ENCODE data around the gene CCNB1IP1.
A peak's percentile ranks its signal among the peaks of the same experiment; 100 is the strongest.
"Not testable (repeated sequence)": the region's sequence is repeated elsewhere in the genome, so short reads cannot be mapped to it uniquely, and the experiment has no call there.

Gene CCNB1IP1

DNA sequence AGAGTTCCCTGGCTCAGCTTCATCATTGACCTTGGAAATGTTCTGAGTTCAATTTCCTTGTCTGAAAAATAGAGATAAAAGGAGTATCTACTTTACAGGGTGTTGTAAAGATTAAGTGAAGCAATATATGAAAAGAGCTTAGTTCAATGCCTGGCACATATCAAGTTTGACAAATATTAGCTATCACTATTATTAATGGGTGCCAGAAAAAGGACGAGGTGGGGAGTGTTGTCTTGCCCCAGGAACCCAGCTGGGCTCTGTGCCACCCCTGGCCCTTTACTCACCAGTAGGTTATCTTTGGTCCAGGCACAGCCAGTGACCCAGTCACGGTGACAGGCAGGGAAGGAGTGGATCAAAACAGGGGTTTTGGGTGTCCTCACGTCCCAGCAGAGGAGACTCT is 42.4 kb upstream of the CCNB1IP1 start:
- H3K4me3 ChIP-seq (ENCODE audit: low read length): no peak overlapping the region
- DNase-seq (ENCODE audit: low read depth): no peak
- TF ChIP-seq, protein P1, sequence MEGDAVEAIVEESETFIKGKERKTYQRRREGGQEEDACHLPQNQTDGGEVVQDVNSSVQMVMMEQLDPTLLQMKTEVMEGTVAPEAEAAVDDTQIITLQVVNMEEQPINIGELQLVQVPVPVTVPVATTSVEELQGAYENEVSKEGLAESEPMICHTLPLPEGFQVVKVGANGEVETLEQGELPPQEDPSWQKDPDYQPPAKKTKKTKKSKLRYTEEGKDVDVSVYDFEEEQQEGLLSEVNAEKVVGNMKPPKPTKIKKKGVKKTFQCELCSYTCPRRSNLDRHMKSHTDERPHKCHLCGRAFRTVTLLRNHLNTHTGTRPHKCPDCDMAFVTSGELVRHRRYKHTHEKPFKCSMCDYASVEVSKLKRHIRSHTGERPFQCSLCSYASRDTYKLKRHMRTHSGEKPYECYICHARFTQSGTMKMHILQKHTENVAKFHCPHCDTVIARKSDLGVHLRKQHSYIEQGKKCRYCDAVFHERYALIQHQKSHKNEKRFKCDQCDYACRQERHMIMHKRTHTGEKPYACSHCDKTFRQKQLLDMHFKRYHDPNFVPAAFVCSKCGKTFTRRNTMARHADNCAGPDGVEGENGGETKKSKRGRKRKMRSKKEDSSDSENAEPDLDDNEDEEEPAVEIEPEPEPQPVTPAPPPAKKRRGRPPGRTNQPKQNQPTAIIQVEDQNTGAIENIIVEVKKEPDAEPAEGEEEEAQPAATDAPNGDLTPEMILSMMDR (IDR thresholded peaks at IDR 0.05; ENCODE audit: insufficient read depth, low read depth, low read length, missing control alignments): no peak

GRCh38 chr14:20372796-20373195 is 39.7 kb upstream of the CCNB1IP1 start:
- H3K4me3 ChIP-seq (ENCODE audit: low read length): no peak overlapping the region
- TF ChIP-seq, protein P1 (IDR thresholded peaks at IDR 0.05; ENCODE audit: insufficient read depth, low read depth, low read length, missing control alignments): no peak

DNA sequence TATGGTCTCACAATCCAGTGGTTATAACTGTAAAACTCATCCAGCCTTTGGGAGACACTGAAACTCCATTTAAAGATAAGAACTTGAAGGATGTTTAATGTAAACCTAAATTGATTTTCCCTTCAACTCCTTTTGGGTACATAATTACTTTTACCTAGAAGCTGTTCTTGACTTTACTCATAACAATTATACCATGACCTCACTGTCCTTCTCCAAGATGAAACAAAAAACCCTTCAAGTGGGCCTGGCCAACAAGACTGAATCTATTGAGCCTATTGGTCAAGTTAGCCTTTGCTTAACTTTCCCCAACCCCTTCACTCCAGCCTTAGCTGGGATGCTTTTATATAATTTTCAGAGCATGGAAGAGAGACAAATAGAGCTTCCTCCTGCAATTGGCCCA is 32.8 kb upstream of the CCNB1IP1 start:
- H3K4me3 ChIP-seq (ENCODE audit: low read length): no peak overlapping the region
- TF ChIP-seq, protein P1 (IDR thresholded peaks at IDR 0.05; ENCODE audit: insufficient read depth, low read depth, low read length, missing control alignments): no peak
- DNase-seq (ENCODE audit: low read depth): no peak

More at GRCh38 chr14:20372796-20373195, 39.7 kb upstream of the CCNB1IP1 start:
- DNase-seq (ENCODE audit: low read depth): no peak

DNA sequence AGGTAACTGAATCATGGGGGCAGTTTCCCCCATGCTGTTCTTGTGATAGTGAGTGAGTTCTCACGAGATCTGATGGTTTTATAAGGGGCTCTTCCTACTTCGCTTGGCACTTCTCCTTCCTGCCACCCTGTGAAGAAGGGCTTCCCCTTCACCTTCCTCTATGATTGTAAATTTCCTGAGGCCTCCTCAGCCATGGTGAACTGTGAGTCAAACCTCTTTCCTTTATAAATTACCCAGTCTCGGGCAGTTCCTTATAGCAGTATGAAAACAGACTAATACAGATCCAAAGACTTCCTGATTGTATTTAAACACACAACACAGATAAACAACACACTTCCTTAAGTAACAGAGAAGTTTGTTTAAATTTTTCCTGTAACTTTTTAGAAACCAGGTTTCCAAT is 25.4 kb upstream of the CCNB1IP1 start:
- DNase-seq (ENCODE audit: low read depth); H3K4me3 ChIP-seq (ENCODE audit: low read length): not testable (repeated sequence)

- TF ChIP-seq, protein P1 (IDR thresholded peaks at IDR 0.05; ENCODE audit: insufficient read depth, low read depth, low read length, missing control alignments): no peak
- H3K4me3 ChIP-seq (ENCODE audit: low read length): no peak overlapping the region
Observed at GRCh38 chr14:20356422-20356821, 23.3 kb upstream of the CCNB1IP1 start.

DNA sequence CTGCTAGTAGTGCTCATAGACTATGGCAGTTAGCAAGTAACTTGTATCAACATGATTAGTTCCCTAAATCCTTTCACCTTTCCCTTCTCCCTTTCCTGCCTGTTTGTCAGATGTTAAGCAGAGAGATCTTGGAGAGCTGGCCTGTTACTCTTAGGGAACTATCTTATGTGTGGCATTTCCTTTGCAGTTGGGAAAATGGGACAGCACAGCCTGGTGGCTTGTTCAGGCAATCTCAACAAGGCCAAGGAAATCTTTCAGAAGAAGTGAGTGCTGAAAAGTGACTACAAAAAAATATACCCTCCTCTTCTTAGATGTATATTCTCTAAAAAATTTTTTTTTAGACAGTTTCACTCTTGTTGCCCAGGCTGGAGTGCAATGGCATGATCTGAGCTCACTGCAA is 17.8 kb upstream of the CCNB1IP1 start:
- TF ChIP-seq, protein P1 (IDR thresholded peaks at IDR 0.05; ENCODE audit: insufficient read depth, low read depth, low read length, missing control alignments): peak; percentile 30
- DNase-seq (ENCODE audit: low read depth): peak; percentile 13
- H3K4me3 ChIP-seq (ENCODE audit: low read length): no peak overlapping the region

More at GRCh38 chr14:20356422-20356821, 23.3 kb upstream of the CCNB1IP1 start:
- peak; percentile 37 for DNase-seq (ENCODE audit: low read depth)

DNA sequence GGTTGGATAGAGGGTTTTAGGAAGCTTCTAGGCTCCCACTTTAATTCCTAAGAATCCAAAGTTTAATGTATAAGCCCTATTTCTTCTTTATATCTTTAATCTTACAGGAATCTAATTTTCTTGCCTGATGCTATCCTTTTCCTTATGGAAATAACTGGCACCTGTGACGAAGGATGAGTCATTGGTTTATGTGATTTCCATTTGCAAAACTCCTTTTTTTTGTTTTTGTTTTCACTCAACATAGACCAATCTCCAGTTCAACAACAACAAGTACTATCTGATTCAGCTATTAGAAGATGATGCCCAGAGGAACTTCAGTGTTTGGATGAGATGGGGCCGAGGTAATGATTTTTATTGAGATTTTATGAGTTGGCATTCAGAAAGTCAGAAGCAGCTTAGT is 17.2 kb upstream of the CCNB1IP1 start:
- no peak overlapping the region for H3K4me3 ChIP-seq (ENCODE audit: low read length)
- TF ChIP-seq, protein P1 (IDR thresholded peaks at IDR 0.05; ENCODE audit: insufficient read depth, low read depth, low read length, missing control alignments): no peak
- peak; percentile 11 for DNase-seq (ENCODE audit: low read depth)
